IPS-20b (cell line): ENCODE data around the gene CMTM4.
"Not testable (repeated sequence)": the region's sequence is repeated elsewhere in the genome, so short reads cannot be mapped to it uniquely, and the experiment has no call there.

ENCODE experiments used
- H3K27ac ChIP-seq: one replicate; pipeline ENCODE4 v1.5.1; 2013; ENCODE audit warnings: low read length
- H3K27me3 ChIP-seq: 2 replicates; pipeline ENCODE4 v1.6.1; 2013; ENCODE audit warnings: mild to moderate bottlenecking, low read length, inconsistent platforms; ENCODE audit not compliant: insufficient read depth
- H3K36me3 ChIP-seq: 2 replicates; pipeline ENCODE4 v1.6.1; 2013; ENCODE audit warnings: low read depth, mild to moderate bottlenecking, inconsistent platforms, low read length, moderate library complexity; ENCODE audit not compliant: insufficient read depth
- H3K4me1 ChIP-seq: 2 replicates; pipeline ENCODE4 v1.6.1; 2013; ENCODE audit warnings: mild to moderate bottlenecking, control low read depth, inconsistent platforms, low read length, moderate library complexity; ENCODE audit not compliant: insufficient read depth
- H3K4me3 ChIP-seq: 2 replicates; pipeline ENCODE4 v1.5.1; 2013; ENCODE audit warnings: mild to moderate bottlenecking, low read length, inconsistent platforms
- H3K9ac ChIP-seq: 2 replicates; pipeline ENCODE4 v1.6.1; 2013; ENCODE audit warnings: low read depth, mild to moderate bottlenecking, inconsistent platforms, low read length, moderate library complexity
- H3K9me3 ChIP-seq: 2 replicates; pipeline ENCODE4 v1.6.1; 2013; ENCODE audit warnings: mild to moderate bottlenecking, low read depth, low read length, inconsistent platforms; ENCODE audit not compliant: insufficient read depth

The CMTM4 gene

DNA sequence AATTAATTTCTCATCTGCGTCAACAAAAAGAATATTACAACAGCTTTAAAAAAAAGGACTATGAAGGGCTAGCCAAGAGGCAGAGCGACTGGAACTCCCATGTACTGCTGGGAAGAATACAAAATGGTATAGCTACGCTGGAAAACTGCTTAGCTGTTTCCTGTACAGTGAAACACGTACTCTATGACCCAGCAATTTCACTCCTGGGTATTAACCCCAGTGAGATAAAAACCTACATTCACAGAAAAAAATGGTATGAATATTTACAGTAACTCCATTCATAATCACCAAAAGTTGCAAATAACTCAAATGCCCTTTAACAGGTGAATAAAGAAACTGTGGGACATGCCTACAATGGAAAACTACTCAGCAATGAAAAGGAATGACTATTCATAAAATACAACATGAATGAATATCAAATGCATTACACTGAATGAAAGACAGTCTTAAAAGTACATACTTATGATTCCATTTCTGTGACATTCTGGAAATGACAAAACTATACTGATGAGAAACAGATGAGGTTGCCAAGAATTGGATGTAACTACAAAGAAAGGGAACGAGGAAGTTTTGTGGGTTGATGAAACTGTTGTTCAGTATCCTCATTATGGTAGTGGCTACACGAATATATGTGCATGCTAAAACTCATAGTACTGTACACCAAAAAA lies 27.6 kb downstream of the CMTM4 start:
- Histone ChIP-seq H3K4me3 (no peak overlapping the region), H3K9ac (no peak overlapping the region), H3K36me3 (no peaks in the 10 kb centered on the region), H3K27ac (no peak overlapping the region), H3K27me3 (no peaks in the 10 kb centered on the region), H3K4me1 (no peaks in the 10 kb centered on the region), H3K9me3 (no peaks in the 10 kb centered on the region)

DNA sequence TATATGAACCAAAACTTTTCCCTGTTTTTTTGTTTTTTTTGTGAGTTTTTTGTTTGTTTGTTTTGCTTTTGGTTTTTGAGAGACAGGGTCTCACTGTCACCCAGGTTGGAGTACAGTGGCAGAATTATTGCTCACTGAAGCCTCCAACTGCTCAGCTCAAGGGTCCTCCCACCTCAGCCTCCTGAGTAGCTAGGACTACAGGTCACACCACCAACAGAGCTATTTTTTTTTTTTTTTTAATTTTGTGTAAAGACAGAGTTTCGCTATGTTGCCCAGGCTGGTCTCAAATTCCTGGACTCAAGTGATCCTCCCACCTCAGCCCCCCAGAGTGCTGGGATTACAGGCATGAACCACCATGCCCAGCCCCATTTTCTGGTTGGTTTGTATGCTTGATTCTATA lies 28.6 kb downstream of the CMTM4 start:
- no peaks in the 10 kb centered on the region for H3K4me1 ChIP-seq
- no peaks in the 10 kb centered on the region for H3K36me3 ChIP-seq
- H3K27ac ChIP-seq: no peak overlapping the region
- H3K9me3 ChIP-seq: no peaks in the 10 kb centered on the region
- no peak overlapping the region for H3K4me3 ChIP-seq
- no peak overlapping the region for H3K9ac ChIP-seq
- H3K27me3 ChIP-seq: no peaks in the 10 kb centered on the region

DNA sequence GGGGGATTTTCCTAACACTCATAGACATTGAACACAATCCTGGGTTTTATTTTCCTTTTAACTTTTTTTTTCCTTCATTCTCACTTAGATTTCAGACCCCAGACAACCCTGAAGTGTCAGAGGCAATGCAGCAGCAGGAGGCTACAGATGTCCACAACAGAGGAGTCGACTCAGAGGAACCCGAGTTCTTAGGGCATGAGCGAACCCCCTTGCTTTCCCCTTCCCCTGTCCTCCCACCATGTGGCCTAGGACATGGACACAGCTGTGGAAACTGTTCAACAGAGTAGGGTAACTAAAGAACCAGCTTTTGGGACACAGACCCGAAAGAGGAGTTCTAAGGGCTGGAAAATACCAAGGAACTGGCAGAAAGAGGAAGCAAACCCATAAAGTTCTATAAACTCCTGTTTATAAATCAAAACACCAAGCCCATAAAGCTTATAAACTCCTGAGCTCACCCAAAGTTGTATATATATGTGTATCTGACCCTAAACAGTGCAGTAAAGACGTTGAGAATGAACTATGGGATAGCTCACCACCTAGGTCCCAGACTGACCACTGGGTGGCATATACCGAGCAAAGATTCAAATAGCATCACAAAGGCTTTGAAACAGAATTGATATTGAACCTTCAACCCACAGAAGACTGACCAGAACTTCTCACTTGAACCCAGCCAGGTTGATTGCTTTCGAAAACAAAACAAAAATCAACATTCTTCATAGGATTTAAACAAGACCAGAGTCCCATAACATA lies 33.9 kb downstream of the CMTM4 start:
- Histone ChIP-seq H3K4me3 (no peak overlapping the region), H3K9me3 (no peaks in the 10 kb centered on the region), H3K36me3 (no peaks in the 10 kb centered on the region), H3K4me1 (peaks cover 9% of the 10 kb centered on the region), H3K9ac (no peak overlapping the region), H3K27ac (no peak overlapping the region), H3K27me3 (no peaks in the 10 kb centered on the region)

DNA sequence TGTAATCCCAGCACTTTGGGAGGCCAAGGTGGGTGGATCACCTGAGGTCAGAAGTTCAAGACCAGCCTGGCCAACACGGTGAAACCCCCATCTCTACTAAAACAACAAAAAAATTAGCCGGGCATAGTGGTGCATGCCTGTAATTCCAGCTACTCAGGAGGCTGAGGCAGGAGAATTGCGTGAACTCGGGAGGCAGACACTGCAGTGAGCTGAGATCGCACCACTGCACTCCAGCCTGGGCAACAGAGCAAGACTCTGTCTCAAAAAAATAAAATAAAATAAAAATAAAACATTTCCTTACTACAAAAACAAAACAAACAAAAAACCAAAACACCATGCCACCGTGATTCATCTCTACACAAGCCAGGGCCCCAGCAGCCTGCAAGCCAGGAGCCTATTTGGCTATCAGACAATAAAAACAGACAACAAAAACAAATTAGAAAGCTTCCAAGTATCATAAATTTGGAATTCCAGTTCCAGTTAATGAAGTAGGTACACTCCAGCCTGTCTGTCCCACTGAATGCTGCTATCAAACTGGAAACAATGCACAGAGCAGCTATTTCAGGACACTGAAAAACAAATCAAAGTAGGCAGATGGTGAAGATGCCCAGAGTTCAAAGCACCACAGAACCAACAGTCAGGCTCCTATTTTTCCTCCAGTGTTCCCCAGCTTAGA lies 34.7 kb downstream of the CMTM4 start:
- H3K4me1 ChIP-seq, H3K4me3 ChIP-seq, H3K9ac ChIP-seq, H3K27ac ChIP-seq, H3K9me3 ChIP-seq, H3K36me3 ChIP-seq, H3K27me3 ChIP-seq: not testable (repeated sequence)

DNA sequence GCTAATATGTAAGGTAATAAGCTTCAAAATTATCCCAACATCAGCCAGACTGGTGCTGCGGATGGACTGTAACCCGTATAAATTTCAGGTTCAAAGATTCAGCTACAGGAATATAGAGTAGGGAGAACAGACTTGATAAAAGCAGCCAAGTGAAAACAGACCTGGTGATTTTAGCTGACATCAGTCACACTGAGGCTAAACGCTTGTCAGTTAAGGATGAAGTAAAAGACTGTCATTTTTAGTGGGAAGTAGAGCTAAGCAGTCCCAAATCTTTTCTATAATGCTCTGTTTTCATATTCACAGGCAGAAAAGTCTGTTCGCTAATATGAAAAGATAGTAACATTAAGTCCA lies 35.4 kb downstream of the CMTM4 start:
- Histone ChIP-seq H3K36me3 (no peaks in the 10 kb centered on the region), H3K27ac (no peak overlapping the region), H3K4me3 (no peak overlapping the region), H3K27me3 (no peaks in the 10 kb centered on the region), H3K9ac (peak overlapping the region; percentile 45), H3K4me1 (peaks cover 9% of the 10 kb centered on the region), H3K9me3 (no peaks in the 10 kb centered on the region)

DNA sequence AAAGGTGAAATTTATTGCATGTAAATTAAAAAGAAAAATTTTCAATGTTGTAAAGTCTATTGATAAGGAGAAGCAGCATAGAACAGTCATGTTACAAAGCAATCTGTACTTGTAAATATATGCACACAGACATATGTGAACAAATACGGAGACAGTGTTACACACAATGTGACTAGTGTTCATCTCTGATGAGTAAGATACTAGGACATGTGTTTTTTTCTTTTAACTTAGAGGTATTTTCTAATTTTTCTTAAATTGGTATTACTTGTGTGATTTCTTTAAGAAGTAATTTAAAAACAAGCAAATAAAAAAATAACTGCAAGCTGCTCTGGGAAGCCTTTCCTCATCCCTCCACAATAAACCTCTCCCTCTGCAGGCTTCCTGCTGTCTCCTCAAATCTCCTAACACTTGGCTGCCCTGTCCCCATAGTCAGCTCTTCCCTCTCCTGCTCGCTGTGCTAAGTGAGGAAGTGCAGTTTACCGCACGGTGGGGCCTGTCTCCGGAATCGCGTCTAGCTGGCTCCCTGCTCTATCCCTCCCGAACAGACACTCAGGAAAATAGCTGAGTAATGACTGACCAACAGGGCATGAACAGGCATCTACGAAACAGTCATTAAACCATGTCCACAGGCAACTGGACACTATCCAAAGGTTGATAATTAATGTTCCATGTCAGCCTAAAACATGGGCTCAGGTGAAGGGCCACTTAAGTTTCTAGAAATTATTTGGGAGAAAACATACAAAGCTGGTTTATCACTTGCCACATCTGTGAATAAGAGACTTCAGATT lies 35.9 kb downstream of the CMTM4 start:
- Histone ChIP-seq H3K4me1 (peaks cover 9% of the 10 kb centered on the region), H3K36me3 (no peaks in the 10 kb centered on the region), H3K27ac (no peak overlapping the region), H3K27me3 (no peaks in the 10 kb centered on the region), H3K4me3 (no peak overlapping the region), H3K9me3 (no peaks in the 10 kb centered on the region), H3K9ac (peak overlapping the region; percentile 45)

DNA sequence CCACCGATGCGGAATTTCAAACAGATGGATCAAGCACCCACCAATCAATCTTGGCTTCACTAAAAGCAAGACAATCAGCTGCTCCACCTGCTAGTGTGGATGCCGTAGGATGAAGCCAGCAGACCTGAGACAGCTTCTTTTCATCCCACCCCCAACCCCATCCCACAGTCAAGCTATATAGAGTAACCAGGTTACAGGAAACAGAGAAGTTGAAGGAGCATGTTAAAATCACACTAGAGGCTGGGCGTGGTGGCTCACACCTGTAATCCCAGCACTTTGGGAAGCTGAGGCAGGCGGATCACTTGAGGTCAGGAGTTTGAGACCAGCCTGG lies 37.7 kb downstream of the CMTM4 start:
- Histone ChIP-seq H3K4me1 (peaks cover 9% of the 10 kb centered on the region), H3K27me3 (no peaks in the 10 kb centered on the region), H3K4me3 (no peak overlapping the region), H3K36me3 (no peaks in the 10 kb centered on the region), H3K27ac (no peak overlapping the region), H3K9ac (no peak overlapping the region), H3K9me3 (no peaks in the 10 kb centered on the region)

DNA sequence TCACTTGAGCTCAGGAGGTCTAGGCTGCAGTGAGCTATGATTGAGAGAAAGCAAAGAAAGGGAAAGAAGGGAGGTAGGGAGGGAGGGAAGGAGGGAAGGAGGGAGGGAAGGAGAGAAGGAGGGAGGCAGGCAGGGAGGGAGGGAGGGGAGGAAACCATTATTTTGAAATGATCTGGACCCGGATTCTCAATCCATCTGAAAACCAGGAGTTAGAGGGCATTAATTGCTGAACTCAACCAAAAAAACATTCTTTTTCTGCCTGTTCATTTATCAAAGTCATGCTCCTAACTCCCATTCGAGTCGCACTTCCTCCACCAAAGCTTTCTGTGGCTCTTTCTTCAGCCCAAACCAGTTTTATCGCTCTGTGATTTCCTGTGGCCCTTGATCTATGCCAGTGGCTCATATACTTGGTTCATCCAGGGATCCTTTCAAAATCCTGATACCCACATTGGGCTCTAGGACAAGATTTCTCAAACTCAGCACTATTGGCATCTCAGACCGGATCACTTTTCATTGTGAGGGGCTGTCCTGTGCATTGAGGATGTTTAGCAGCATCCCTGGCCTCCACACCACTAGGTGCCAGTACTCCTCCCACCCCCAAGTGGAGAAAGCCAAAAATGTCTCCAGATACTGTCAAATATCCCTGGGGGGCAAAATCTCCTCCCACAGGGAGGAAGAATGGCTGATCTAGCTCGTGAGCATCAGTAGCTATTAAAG lies 38.2 kb downstream of the CMTM4 start:
- Histone ChIP-seq H3K27me3 (no peaks in the 10 kb centered on the region), H3K36me3 (no peaks in the 10 kb centered on the region), H3K9me3 (no peaks in the 10 kb centered on the region), H3K4me3 (no peak overlapping the region), H3K4me1 (peaks cover 9% of the 10 kb centered on the region), H3K27ac (no peak overlapping the region), H3K9ac (no peak overlapping the region)

DNA sequence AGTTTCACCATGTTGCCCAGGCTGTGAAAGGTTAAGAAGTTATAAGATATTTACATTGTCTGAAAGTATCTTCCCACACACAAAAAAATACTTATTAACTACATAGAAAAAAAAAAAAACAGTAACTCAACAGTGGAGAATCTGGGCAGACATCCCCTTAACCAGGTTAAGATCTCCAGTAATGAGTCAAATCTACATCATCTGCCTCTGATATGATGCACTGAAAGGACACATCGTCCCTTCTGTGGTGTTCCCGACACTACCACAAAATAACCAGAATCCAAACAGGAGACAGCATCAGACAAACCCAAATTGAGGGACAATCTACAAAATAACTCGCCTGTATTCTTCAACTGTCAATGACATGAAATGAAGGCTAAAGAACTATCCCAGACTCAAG lies 40.0 kb downstream of the CMTM4 start:
- Histone ChIP-seq H3K27ac (no peak overlapping the region), H3K36me3 (no peaks in the 10 kb centered on the region)

DNA sequence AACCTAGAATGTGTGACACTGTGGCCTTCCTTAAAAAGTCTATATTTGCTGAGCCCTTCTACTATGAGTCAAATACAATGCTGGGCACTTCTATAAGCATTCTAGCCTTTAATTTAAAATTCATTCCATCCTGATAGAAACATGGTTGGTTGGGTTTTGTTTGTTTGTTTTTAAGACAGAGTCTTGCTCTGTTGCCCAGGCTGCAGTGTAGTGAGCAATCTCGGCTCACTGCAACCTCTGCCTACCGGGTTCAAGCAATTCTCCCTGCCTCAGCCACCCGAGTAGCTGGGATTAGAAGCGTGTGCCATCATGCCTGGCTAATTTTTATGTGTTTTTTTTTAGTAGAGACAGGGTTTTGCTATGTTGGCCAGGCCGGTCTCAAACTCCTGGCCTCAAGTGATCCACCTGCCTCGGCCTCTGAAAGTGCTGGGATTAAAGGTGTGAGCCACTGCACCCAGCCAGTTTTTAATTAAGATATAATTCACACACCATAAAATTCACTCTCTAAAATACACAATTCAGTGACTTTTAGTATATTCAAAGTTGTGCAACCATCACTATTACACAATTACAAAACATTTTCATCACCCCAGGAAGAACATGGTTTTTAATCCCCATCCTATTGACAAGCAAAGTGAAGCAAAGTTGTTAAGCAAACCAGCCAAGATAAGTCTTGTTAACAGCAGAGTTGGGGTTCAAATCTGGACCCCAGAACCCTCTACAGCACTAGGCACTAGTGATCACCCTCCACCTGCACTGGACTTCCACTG lies 42.8 kb downstream of the CMTM4 start:
- Histone ChIP-seq H3K27me3 (no peaks in the 10 kb centered on the region), H3K9ac (no peak overlapping the region), H3K9me3 (no peaks in the 10 kb centered on the region), H3K4me3 (no peak overlapping the region), H3K4me1 (peaks cover 9% of the 10 kb centered on the region; the same call in 1 of the 2 replicates), H3K36me3 (no peaks in the 10 kb centered on the region), H3K27ac (no peak overlapping the region)

More for the DNA sequence above, 40.0 kb downstream of the CMTM4 start:
- H3K27me3 ChIP-seq: no peaks in the 10 kb centered on the region
- peaks cover 7% of the 10 kb centered on the region; the same call in 1 of the 2 replicates for H3K4me1 ChIP-seq
- H3K4me3 ChIP-seq: no peak overlapping the region
- no peak overlapping the region for H3K9ac ChIP-seq
- H3K9me3 ChIP-seq: no peaks in the 10 kb centered on the region
